ENCODE measurements around the gene ZNRF1. TPM values are rescaled to one million over a fixed set of nuclear protein-coding genes. Genes with fewer than 3 reads are reported as not detected.

Gene ZNRF1
- polyA plus RNA-seq, 1 donor = 14.0 TPM

DNA sequence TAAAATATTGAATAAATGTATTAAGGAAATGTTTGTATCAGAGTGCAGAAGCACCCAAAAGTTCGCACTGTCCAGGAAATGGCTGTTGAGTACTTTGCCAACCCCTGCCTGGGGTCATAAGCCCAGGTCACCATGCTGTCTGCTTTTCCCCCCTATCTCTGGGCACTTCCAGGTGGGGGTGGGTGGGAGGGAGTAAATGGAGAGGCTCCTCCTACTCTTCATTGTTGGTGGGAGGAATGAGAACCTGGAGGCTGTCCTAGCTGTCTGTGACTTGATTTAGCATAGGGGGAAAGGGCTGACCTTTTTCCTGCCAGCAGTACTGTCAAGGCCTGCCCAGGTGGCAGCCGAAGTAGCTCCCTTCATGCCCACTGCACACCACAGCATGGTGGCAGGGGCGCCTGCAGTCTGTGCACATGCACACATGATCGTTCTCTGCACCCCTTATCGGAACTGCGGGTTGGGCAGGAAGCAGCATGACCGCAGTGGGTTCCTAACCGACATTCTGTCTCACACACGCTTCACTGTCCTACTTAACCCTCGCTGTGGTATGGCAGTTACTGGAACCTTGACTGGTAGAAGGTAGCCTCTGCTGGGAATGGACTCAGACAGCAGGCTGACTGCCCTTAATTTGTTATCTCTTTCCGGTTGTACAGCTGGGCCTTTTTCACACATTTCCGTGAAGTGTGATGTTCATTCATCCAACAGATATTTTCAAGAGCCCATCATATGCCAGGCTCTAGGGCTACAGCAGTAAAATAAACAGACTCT is 76.3 kb downstream of the ZNRF1 start:
- Histone ChIP-seq H3K27me3 (ENCODE audit: control insufficient read depth, insufficient read depth, low read length) (no peaks in the 10 kb centered on the region), H3K4me3 (ENCODE audit: low read length) (no peak overlapping the region), H3K27ac (ENCODE audit: low read length) (no peak overlapping the region), H3K36me3 (ENCODE audit: control insufficient read depth, insufficient read depth, low read length) (no peaks in the 10 kb centered on the region), H3K9me3 (ENCODE audit: control insufficient read depth, low read depth, low read length) (no peaks in the 10 kb centered on the region), H3K4me1 (ENCODE audit: control insufficient read depth, insufficient read depth, low read length) (peaks cover 1% of the 10 kb centered on the region)
- no peak for DNase-seq
- 100% methylated on average over 1 of the region's 12 CpGs for WGBS (ENCODE audit: insufficient coverage, low lambda C conversion rate)

DNA sequence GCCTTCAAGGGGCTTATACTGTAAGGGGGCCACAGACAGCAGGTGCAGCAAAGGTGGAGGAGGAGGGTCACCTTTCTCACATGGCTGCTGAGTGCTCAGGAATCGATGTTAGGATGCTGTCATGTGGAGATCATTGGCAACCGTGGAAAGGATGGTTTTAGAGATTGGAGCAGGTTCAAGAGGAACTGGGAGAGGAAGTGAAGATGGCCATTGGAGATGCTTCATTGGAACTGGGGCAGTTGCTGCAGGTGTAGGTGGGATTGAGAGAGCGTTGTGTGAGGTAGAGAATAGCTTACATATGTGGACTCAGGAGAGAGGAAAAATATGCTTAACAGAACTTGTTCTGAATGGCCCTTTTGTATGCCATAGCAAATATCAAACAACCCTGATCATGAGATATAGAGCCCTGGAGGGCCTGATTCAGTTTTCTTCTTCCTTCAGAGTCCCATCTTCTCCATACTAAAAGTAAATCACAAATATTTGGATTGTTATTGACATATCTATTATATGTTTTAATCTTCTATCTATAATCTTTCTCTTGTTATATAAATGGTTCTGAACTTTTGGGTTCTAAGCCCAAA is 77.0 kb downstream of the ZNRF1 start:
- Histone ChIP-seq H3K4me3 (ENCODE audit: low read length) (no peak overlapping the region), H3K27me3 (ENCODE audit: control insufficient read depth, insufficient read depth, low read length) (no peaks in the 10 kb centered on the region), H3K4me1 (ENCODE audit: control insufficient read depth, insufficient read depth, low read length) (no peaks in the 10 kb centered on the region), H3K9me3 (ENCODE audit: control insufficient read depth, low read depth, low read length) (no peaks in the 10 kb centered on the region), H3K27ac (ENCODE audit: low read length) (no peak overlapping the region), H3K36me3 (ENCODE audit: control insufficient read depth, insufficient read depth, low read length) (no peaks in the 10 kb centered on the region)
- no peak for DNase-seq
- 89% methylated on average over 1 of the region's 3 CpGs for WGBS (ENCODE audit: insufficient coverage, low lambda C conversion rate)

DNA sequence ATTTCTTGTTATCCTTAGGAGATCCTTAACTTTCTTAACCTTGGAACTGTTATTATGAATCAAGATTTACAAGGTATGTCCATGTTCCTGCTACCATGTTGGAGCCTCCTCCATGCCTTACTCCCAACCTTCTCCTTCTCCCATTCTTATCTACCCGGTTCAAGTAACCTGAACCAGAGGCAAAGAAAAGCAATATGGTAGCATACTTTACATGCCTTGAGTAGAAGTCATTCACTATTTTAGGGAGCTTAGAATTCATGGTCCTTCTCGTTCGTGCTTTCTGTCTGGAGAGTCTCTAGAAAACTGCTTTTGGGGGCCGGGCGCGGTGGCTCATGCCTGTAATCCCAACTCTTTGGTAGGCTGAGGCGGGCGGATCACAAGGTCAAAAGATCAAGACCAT is 80.1 kb downstream of the ZNRF1 start:
- no peaks in the 10 kb centered on the region for H3K9me3 ChIP-seq (ENCODE audit: control insufficient read depth, low read depth, low read length)
- no peaks in the 10 kb centered on the region for H3K4me1 ChIP-seq (ENCODE audit: control insufficient read depth, insufficient read depth, low read length)

DNA sequence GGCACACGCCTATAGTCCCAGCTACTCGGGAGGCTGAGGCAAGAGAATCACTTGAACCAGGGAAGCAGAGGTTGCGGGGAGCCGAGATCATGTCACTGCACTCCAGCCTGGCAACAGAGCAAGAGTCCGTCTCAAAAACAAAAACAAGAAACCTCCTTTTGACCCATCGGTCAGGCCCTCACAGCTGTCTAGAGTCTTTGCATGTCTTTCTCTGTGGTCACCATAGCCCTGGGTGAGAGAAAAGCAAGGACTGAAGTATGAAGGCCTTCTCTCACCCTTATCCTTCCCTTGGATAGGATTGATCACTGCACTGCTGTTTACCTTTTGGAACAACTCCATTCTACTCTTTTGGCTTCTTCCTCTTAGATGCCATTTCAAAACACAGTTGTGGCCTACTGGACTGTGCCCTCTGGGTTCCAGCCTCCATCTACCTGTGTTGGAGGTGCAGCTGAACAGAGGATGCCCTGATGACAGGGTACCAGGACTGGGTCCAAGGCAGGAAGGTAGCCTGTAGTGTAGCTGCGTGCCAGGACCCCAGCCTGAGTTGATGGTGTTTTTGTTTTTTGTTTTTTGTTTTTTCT is 80.6 kb downstream of the ZNRF1 start:
- no peaks in the 10 kb centered on the region for H3K9me3 ChIP-seq (ENCODE audit: control insufficient read depth, low read depth, low read length)
- no peak overlapping the region for H3K4me3 ChIP-seq (ENCODE audit: low read length)
- H3K4me1 ChIP-seq (ENCODE audit: control insufficient read depth, insufficient read depth, low read length) = no peaks in the 10 kb centered on the region
- DNase-seq = no peak
- no peaks in the 10 kb centered on the region for H3K36me3 ChIP-seq (ENCODE audit: control insufficient read depth, insufficient read depth, low read length)
- no CpG with 5 or more reads among the region's 7 CpGs for WGBS (ENCODE audit: insufficient coverage, low lambda C conversion rate)
- H3K27ac ChIP-seq (ENCODE audit: low read length) = no peak overlapping the region
- H3K27me3 ChIP-seq (ENCODE audit: control insufficient read depth, insufficient read depth, low read length) = no peaks in the 10 kb centered on the region

More for the DNA sequence above, 80.1 kb downstream of the ZNRF1 start:
- no CpG with 5 or more reads among the region's 8 CpGs for WGBS (ENCODE audit: insufficient coverage, low lambda C conversion rate)
- Histone ChIP-seq H3K27ac (ENCODE audit: low read length) (no peak overlapping the region), H3K4me3 (ENCODE audit: low read length) (no peak overlapping the region), H3K36me3 (ENCODE audit: control insufficient read depth, insufficient read depth, low read length) (no peaks in the 10 kb centered on the region), H3K27me3 (ENCODE audit: control insufficient read depth, insufficient read depth, low read length) (no peaks in the 10 kb centered on the region)
- DNase-seq = no peak

DNA sequence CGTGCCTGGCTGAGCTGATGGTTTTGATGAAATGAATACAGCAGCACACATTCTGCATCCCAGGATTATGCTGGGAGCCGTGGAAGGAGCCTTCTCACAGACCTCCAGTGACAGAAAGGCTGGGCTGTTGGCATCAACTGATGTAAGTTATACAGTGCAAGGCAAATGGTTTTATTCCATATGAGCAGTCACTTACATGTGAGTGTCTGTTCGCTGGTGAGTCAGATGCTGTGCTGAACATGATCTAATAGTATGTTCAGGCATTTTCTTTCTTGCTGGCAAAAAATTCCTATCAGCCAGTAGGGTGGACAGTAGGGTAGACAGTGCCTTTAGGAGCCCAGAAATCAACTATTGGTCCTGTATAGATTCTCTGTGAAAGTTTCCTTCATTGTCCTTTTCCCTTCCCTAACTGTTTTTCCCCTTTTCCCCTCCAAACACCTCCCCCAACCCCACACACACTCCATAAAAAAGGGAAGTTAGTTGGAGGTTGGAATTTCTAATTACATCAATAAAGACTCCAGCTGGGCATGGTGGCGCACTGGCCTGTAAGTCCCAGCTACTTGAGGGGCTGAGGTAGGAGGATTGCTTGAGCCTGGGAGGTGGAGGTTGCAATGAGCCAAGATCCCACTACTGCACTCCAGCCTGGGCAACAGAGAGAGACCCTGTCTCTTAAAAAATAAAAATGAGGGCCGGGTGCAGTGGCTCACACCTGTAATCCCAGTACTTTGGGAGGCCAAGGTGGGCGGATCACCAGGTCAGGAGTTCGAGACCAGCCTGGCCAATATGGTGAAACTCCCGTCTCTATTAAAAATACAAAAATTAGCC is 81.6 kb downstream of the ZNRF1 start:
- no peak overlapping the region for H3K27ac ChIP-seq (ENCODE audit: low read length)
- no peaks in the 10 kb centered on the region for H3K36me3 ChIP-seq (ENCODE audit: control insufficient read depth, insufficient read depth, low read length)
- H3K27me3 ChIP-seq (ENCODE audit: control insufficient read depth, insufficient read depth, low read length) = no peaks in the 10 kb centered on the region
- no peak overlapping the region for H3K4me3 ChIP-seq (ENCODE audit: low read length)
- H3K9me3 ChIP-seq (ENCODE audit: control insufficient read depth, low read depth, low read length) = no peaks in the 10 kb centered on the region
- DNase-seq = no peak
- H3K4me1 ChIP-seq (ENCODE audit: control insufficient read depth, insufficient read depth, low read length) = no peaks in the 10 kb centered on the region
- WGBS (ENCODE audit: insufficient coverage, low lambda C conversion rate) = no CpG with 5 or more reads among the region's 8 CpGs

DNA sequence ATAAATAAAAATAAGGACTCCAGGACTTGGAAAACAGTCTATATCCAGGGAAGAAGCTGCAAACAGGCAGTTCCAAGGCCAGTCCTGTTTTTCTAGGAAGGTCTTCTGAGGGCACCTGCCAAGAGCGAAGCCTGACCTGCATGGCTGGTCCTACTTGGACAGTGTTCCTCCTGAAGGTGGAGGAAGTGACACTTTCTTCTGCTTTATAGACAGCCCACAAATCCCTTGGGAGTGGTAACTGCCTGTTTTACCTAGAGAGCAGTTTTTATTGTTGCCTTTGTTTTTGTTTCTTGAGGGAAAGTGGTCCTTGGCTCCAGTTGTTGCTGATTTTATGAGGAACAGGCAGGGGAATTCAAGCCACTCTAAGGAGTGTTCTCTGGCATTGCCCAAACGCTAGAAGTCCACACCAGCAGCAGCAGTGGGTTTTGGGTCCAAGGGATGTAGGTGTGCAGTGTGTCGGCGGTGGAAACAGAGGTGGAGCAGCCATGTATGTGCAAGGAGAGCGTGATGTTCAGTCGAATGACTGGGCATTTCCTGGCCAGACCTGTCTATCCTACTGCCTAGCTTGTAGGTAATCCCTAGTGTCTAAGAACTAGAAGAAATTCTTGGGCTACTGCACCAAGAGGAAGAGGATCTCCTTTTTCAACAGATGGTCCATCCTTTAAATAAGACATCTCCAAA is 82.5 kb downstream of the ZNRF1 start:
- Histone ChIP-seq H3K4me1 (ENCODE audit: control insufficient read depth, insufficient read depth, low read length) (no peaks in the 10 kb centered on the region), H3K27ac (ENCODE audit: low read length) (no peak overlapping the region), H3K4me3 (ENCODE audit: low read length) (no peak overlapping the region), H3K36me3 (ENCODE audit: control insufficient read depth, insufficient read depth, low read length) (no peaks in the 10 kb centered on the region), H3K27me3 (ENCODE audit: control insufficient read depth, insufficient read depth, low read length) (no peaks in the 10 kb centered on the region), H3K9me3 (ENCODE audit: control insufficient read depth, low read depth, low read length) (peaks cover 2% of the 10 kb centered on the region)
- WGBS (ENCODE audit: insufficient coverage, low lambda C conversion rate) = no CpG with 5 or more reads among the region's 6 CpGs
- no peak for DNase-seq

DNA sequence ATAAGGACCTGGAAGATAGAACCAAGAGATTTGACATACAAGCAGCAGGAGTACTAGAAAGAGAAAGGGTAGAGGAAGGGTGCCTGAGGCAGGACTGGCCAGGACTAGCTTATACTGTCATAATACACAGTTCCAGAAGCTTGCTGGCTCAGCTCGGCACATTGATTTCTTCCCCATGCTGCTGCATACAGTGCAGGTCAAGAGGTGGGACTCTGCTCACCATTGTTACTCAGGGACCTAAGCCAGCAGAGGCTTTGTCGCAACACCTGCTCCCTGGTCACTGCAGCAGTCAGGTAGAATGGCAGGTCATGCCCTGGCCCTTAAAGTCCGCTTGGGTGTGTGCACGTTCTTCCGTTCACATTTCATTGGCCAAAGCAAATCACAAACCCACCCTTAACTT is 85.0 kb downstream of the ZNRF1 start:
- Histone ChIP-seq H3K27me3 (ENCODE audit: control insufficient read depth, insufficient read depth, low read length) (no peaks in the 10 kb centered on the region), H3K4me3 (ENCODE audit: low read length) (no peak overlapping the region), H3K9me3 (ENCODE audit: control insufficient read depth, low read depth, low read length) (peaks cover 2% of the 10 kb centered on the region), H3K27ac (ENCODE audit: low read length) (no peak overlapping the region), H3K36me3 (ENCODE audit: control insufficient read depth, insufficient read depth, low read length) (no peaks in the 10 kb centered on the region), H3K4me1 (ENCODE audit: control insufficient read depth, insufficient read depth, low read length) (peaks cover 3% of the 10 kb centered on the region)
- 100% methylated on average over 1 of the region's 5 CpGs for WGBS (ENCODE audit: insufficient coverage, low lambda C conversion rate)
- no peak for DNase-seq

GRCh38 chr16:75085556-75085955 is 86.7 kb downstream of the ZNRF1 start:
- WGBS (ENCODE audit: insufficient coverage, low lambda C conversion rate) = 80% methylated on average over 1 of the region's 4 CpGs
- Histone ChIP-seq H3K36me3 (ENCODE audit: control insufficient read depth, insufficient read depth, low read length) (no peaks in the 10 kb centered on the region), H3K27me3 (ENCODE audit: control insufficient read depth, insufficient read depth, low read length) (no peaks in the 10 kb centered on the region), H3K27ac (ENCODE audit: low read length) (no peak overlapping the region), H3K9me3 (ENCODE audit: control insufficient read depth, low read depth, low read length) (peaks cover 2% of the 10 kb centered on the region), H3K4me3 (ENCODE audit: low read length) (no peak overlapping the region), H3K4me1 (ENCODE audit: control insufficient read depth, insufficient read depth, low read length) (peaks cover 3% of the 10 kb centered on the region)
- DNase-seq = no peak

- no CpG with 5 or more reads among the region's 1 CpG for WGBS (ENCODE audit: insufficient coverage, low lambda C conversion rate)
- Histone ChIP-seq H3K4me3 (ENCODE audit: low read length) (no peak overlapping the region), H3K36me3 (ENCODE audit: control insufficient read depth, insufficient read depth, low read length) (no peaks in the 10 kb centered on the region), H3K27ac (ENCODE audit: low read length) (no peak overlapping the region), H3K4me1 (ENCODE audit: control insufficient read depth, insufficient read depth, low read length) (peaks cover 3% of the 10 kb centered on the region), H3K27me3 (ENCODE audit: control insufficient read depth, insufficient read depth, low read length) (no peaks in the 10 kb centered on the region), H3K9me3 (ENCODE audit: control insufficient read depth, low read depth, low read length) (peaks cover 2% of the 10 kb centered on the region)
- DNase-seq = no peak
Measured at GRCh38 chr16:75086281-75086680, 87.5 kb downstream of the ZNRF1 start.
